Astrocyte (in vitro differentiated cells and primary cell): ENCODE data around the gene NFATC3. TPM values are rescaled to one million over a fixed set of nuclear protein-coding genes. Genes with fewer than 3 reads are reported as not detected.

Experiments used
- DNase-seq: peaks from one replicate; pipeline ENCODE4 v3.0.0-alpha.2; 2010; ENCODE audit warnings: low read depth
- FAIRE-seq: peaks from 2 replicates; lab custom pipeline; 2011; peaks lifted over from hg19 to GRCh38; lab: Jason Lieb, UNC
- H2AFZ ChIP-seq: 2 replicates; pipeline ENCODE4 v1.6.0; 2012; ENCODE audit warnings: low read depth, low read length, inconsistent platforms
- H3K27ac ChIP-seq: 2 replicates; pipeline ENCODE4 v1.5.1; 2011; ENCODE audit warnings: low read depth, low read length, inconsistent platforms
- H3K27me3 ChIP-seq: 2 replicates; pipeline ENCODE4 v1.6.0; 2011; ENCODE audit warnings: low read length, inconsistent platforms; ENCODE audit not compliant: insufficient read depth
- H3K36me3 ChIP-seq: 2 replicates; pipeline ENCODE4 v1.5.1; 2011; ENCODE audit warnings: low read length, inconsistent platforms; ENCODE audit not compliant: insufficient read depth
- H3K4me1 ChIP-seq: 2 replicates; pipeline ENCODE4 v1.5.1; 2011; ENCODE audit warnings: low read length, inconsistent platforms; ENCODE audit not compliant: insufficient read depth
- H3K4me2 ChIP-seq: 2 replicates; pipeline ENCODE4 v1.6.0; 2012; ENCODE audit warnings: low read length, inconsistent platforms
- H3K4me3 ChIP-seq: 2 replicates; pipeline ENCODE4 v1.5.1; 2011; ENCODE audit warnings: low read depth, mild to moderate bottlenecking, low read length, inconsistent platforms; ENCODE audit not compliant: insufficient read depth
- H3K79me2 ChIP-seq: 2 replicates; pipeline ENCODE4 v1.6.0; 2012; ENCODE audit warnings: mild to moderate bottlenecking, low read length, inconsistent platforms; ENCODE audit not compliant: insufficient read depth
- H3K9ac ChIP-seq: 2 replicates; pipeline ENCODE4 v1.6.0; 2012; ENCODE audit warnings: mild to moderate bottlenecking, low read length, inconsistent platforms
- H3K9me3 ChIP-seq: 2 replicates; pipeline ENCODE4 v1.5.1; 2012; ENCODE audit warnings: low read depth, mild to moderate bottlenecking, low read length, inconsistent platforms; ENCODE audit not compliant: insufficient read depth
- H4K20me1 ChIP-seq: 2 replicates; pipeline ENCODE4 v1.6.0; 2012; ENCODE audit warnings: low read length, inconsistent platforms; ENCODE audit not compliant: insufficient read depth
- H3K27ac Mint-ChIP-seq: one replicate; pipeline ENCODE4 v1.8.0; 2021; ENCODE audit warnings: mild to moderate bottlenecking, mixed read lengths; ENCODE audit not compliant: unreplicated experiment
- H3K27me3 Mint-ChIP-seq: one replicate; pipeline ENCODE4 v1.8.0; 2021; ENCODE audit warnings: low read depth, mixed read lengths; ENCODE audit not compliant: unreplicated experiment
- H3K36me3 Mint-ChIP-seq: one replicate; pipeline ENCODE4 v1.8.0; 2021; ENCODE audit warnings: low read depth, mixed read lengths; ENCODE audit not compliant: unreplicated experiment
- H3K4me1 Mint-ChIP-seq: one replicate; pipeline ENCODE4 v1.8.0; 2021; ENCODE audit warnings: low read depth, mixed read lengths; ENCODE audit not compliant: unreplicated experiment
- H3K4me3 Mint-ChIP-seq: one replicate; pipeline ENCODE4 v1.8.0; 2021; ENCODE audit warnings: mild to moderate bottlenecking, moderate library complexity, mixed read lengths; ENCODE audit not compliant: unreplicated experiment
- H3K9me3 Mint-ChIP-seq: one replicate; pipeline ENCODE4 v1.8.0; 2021; ENCODE audit warnings: mild to moderate bottlenecking, mixed read lengths; ENCODE audit not compliant: unreplicated experiment
- CTCF ChIP-seq: IDR thresholded peaks from 2 replicates; pipeline ENCODE4 v1.5.1; 2011; ENCODE audit warnings: low read depth, mild to moderate bottlenecking, inconsistent platforms, low read length, moderate library complexity; ENCODE audit not compliant: insufficient read depth
- EZH2 ChIP-seq: IDR thresholded peaks from 2 replicates; pipeline ENCODE4 v1.6.1; 2012; ENCODE audit warnings: mild to moderate bottlenecking, low read length, inconsistent platforms; ENCODE audit not compliant: insufficient read depth
- total RNA-seq: library from RNA; stranded (reverse); gene quantifications from 2 replicates; pipeline ENCODE4 v1.2.1, GENCODE V29; 2021

Gene NFATC3
- total RNA-seq, 1 donor from 2014 or later = 34.0 TPM

GRCh38 chr16:68252383-68252782 is 167.2 kb downstream of the NFATC3 start:
- H3K9ac ChIP-seq = no peak overlapping the region

GRCh38 chr16:68253721-68254120 is 168.6 kb downstream of the NFATC3 start:
- Histone ChIP-seq H2AFZ (no peak overlapping the region), H3K9ac (no peak overlapping the region), H3K27ac (no peak overlapping the region), H3K36me3 (peaks cover 7% of the 10 kb centered on the region), H3K27me3 (no peaks in the 10 kb centered on the region), H3K9me3 (no peaks in the 10 kb centered on the region), H3K4me1 (peaks cover 10% of the 10 kb centered on the region), H3K4me3 (no peak overlapping the region), H3K4me2 (no peak overlapping the region), H4K20me1 (peaks cover 3% of the 10 kb centered on the region), H3K79me2 (no peaks in the 10 kb centered on the region)
- Mint-ChIP-seq H3K9me3 (no peaks in the 10 kb centered on the region), H3K4me1 (peaks cover 8% of the 10 kb centered on the region), H3K4me3 (no peak overlapping the region), H3K36me3 (peaks cover 9% of the 10 kb centered on the region), H3K27ac (peak overlapping the region; percentile 26), H3K27me3 (no peaks in the 10 kb centered on the region)
- TF ChIP-seq CTCF = no peak
- TF ChIP-seq EZH2 = no peak
- FAIRE-seq (no peak), DNase-seq (no peak)

More at GRCh38 chr16:68252383-68252782, 167.2 kb downstream of the NFATC3 start:
- Mint-ChIP-seq H3K4me3 (no peak overlapping the region), H3K27me3 (no peaks in the 10 kb centered on the region), H3K36me3 (peaks cover 8% of the 10 kb centered on the region), H3K4me1 (peaks cover 2% of the 10 kb centered on the region), H3K9me3 (no peaks in the 10 kb centered on the region), H3K27ac (no peak overlapping the region)
- Histone ChIP-seq H3K79me2 (peaks cover 8% of the 10 kb centered on the region), H3K4me3 (no peak overlapping the region), H3K27ac (no peak overlapping the region), H3K27me3 (no peaks in the 10 kb centered on the region), H3K9me3 (no peaks in the 10 kb centered on the region), H2AFZ (no peak overlapping the region), H3K4me1 (no peaks in the 10 kb centered on the region), H3K4me2 (no peak overlapping the region), H3K36me3 (peaks cover 7% of the 10 kb centered on the region), H4K20me1 (peaks cover 13% of the 10 kb centered on the region)
- no peak for DNase-seq
- TF ChIP-seq EZH2 (no peak), CTCF (no peak)
- no peak for FAIRE-seq

DNA sequence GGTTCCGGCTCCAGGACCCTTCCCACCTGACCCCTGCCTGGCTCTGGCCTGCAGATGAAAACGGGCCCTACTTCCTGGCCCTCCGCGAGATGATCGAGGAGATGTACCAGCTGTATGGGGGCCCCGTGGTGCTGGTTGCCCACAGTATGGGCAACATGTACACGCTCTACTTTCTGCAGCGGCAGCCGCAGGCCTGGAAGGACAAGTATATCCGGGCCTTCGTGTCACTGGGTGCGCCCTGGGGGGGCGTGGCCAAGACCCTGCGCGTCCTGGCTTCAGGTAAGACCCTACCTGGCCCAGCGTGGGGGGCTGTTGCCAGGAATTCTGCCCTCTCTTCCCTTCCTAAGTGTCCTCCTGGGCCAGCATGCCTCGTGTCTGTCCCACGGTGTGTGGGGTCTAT is 170.5 kb downstream of the NFATC3 start:
- no peaks in the 10 kb centered on the region for H3K27me3 Mint-ChIP-seq
- H3K9me3 Mint-ChIP-seq = no peaks in the 10 kb centered on the region
- Histone ChIP-seq H2AFZ (no peak overlapping the region), H3K4me1 (peaks cover 10% of the 10 kb centered on the region), H3K36me3 (peaks cover 10% of the 10 kb centered on the region), H3K79me2 (no peaks in the 10 kb centered on the region), H4K20me1 (peaks cover 3% of the 10 kb centered on the region), H3K27ac (no peak overlapping the region), H3K4me2 (no peak overlapping the region), H3K9ac (no peak overlapping the region), H3K27me3 (no peaks in the 10 kb centered on the region), H3K9me3 (no peaks in the 10 kb centered on the region), H3K4me3 (no peak overlapping the region)
- FAIRE-seq = no peak
- TF ChIP-seq CTCF = no peak
- TF ChIP-seq EZH2 = no peak
- H3K4me1 Mint-ChIP-seq = peaks cover 8% of the 10 kb centered on the region
- H3K4me3 Mint-ChIP-seq = no peak overlapping the region
- H3K27ac Mint-ChIP-seq = no peak overlapping the region
- H3K36me3 Mint-ChIP-seq = peaks cover 16% of the 10 kb centered on the region
- DNase-seq = no peak
